ENCODE measurements around the gene RNF212.
"Not testable (repeated sequence)": the region's sequence is repeated elsewhere in the genome, so short reads cannot be mapped to it uniquely, and the experiment has no call there.

The RNF212 gene

GRCh38 chr4:1048773-1049590 lies 64.4 kb downstream of the RNF212 start:
- Mint-ChIP-seq H3K27ac (no peak overlapping the region), H3K4me1 (ENCODE audit: low read depth) (peaks cover 33% of the 10 kb centered on the region), H3K36me3 (ENCODE audit: low read depth) (no peaks in the 10 kb centered on the region), H3K9me3 (no peaks in the 10 kb centered on the region), H3K27me3 (peaks cover 61% of the 10 kb centered on the region), H3K4me3 (no peak overlapping the region)
- intact Hi-C loops (cut with micrococcal nuclease) = no loop called here

DNA sequence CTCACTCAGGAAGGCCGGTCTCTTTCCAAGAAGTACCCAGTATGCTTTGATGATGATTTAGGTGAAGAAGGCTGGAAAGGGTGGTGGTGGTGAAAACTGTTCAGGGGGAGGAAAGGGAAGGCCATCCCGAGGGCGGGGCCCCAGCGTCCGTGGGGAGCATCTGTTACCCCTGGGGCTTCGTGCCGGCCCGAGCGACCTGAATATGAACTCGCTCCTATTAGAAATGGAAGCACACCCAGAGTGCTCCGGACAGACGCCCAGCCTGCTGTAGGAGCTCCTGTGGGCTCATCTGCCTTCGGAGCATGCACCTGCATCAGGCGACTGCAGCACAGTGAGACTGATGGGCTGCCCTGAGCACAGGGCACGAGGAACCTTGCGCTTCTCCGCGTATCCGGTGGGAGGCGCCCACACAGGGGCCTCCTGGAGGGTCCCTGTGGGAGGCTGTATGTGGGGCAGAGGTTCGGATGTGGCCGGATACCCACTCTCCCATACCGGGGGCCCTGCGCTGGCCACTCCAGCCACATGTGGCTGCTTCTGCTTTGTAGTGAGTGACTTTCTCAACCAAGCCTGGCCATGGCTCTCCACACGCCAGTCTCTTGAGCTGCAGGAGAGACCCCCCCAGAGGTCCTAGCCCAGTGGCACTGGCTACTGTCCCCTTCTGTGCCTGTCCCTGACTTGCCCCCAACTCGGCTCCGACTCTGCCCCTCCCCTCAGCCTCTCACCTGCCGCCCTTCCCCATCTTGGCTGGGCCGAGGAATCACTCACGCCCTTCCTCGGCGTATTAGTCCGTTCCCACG lies 65.2 kb downstream of the RNF212 start:
- Mint-ChIP-seq H3K27ac (no peak overlapping the region), H3K36me3 (ENCODE audit: low read depth) (no peaks in the 10 kb centered on the region), H3K4me3 (no peak overlapping the region), H3K4me1 (ENCODE audit: low read depth) (peaks cover 41% of the 10 kb centered on the region), H3K27me3 (peaks cover 56% of the 10 kb centered on the region), H3K9me3 (no peaks in the 10 kb centered on the region)
- intact Hi-C loops (cut with micrococcal nuclease) = no loop called here

DNA sequence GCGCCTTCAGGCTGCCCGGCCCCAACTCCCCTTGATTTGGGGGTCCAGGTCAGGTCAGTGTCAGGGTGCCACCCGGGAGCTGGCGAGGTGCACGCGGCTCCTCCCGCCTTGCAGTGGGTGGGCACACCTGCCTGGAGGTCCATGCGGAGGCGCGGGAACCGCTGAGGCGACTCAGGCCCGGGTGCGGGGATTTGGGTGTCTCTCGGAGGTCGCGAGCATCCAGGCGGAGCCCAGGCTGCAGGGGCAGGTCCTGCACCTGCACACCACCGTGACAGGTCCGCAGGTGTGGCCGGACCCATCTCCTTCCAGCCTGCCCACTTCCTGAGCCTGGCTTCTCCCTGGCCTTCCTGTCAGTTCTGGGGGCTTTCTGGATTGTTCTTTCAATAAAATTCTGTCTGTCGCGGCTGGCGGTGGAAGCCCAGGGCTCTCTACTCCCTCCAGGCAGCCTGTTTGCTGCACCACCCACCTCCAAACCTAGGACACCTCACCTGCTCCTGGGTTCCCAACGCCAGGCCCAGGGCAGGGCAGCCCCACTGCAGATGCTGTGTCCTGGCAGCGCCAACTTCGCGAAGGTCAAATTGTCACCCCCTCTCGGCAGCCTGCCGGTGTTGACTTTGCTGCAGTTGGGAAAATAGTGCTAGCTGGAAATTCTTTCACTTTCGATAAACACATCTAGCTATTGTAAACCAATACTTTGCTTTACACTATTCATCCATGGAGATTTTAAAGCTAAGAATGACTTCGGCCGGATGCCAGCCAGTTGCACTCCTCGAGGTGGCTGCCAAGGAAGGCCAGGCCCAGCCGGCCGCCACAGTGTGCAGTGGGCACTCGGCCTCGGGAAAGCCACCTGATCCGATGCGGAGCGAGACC lies 66.0 kb downstream of the RNF212 start:
- intact Hi-C loops (cut with micrococcal nuclease) = no loop called here
- Mint-ChIP-seq H3K27ac (no peak overlapping the region), H3K36me3 (ENCODE audit: low read depth) (no peaks in the 10 kb centered on the region), H3K9me3 (no peaks in the 10 kb centered on the region), H3K27me3 (peaks cover 49% of the 10 kb centered on the region), H3K4me1 (ENCODE audit: low read depth) (peaks cover 44% of the 10 kb centered on the region), H3K4me3 (no peak overlapping the region)

DNA sequence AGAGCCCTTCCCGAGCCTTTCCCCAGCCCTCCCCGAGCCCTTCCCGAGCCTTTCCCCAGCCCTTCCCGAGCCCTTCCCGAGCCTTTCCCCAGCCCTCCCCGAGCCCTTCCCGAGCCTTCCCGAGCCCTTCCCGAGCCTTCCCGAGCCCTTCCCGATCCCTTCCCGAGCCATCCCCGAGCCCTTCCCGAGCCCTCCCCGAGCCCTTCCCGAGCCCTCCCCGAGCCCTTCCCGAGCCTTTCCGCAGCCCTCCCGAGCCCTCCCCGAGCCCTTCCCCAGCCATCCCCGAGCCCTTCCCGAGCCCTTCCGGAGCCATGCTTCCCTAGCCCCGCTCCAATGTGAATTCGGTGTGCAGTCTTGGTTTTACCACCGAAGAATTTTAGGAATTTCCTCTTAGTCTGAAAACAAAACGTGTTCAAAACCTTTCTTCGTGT lies 66.8 kb downstream of the RNF212 start:
- H3K27ac Mint-ChIP-seq; H3K9me3 Mint-ChIP-seq; H3K36me3 Mint-ChIP-seq (ENCODE audit: low read depth); intact Hi-C loops (cut with micrococcal nuclease); H3K4me3 Mint-ChIP-seq: not testable (repeated sequence)
- peaks cover 44% of the 10 kb centered on the region for H3K4me1 Mint-ChIP-seq (ENCODE audit: low read depth)
- peaks cover 48% of the 10 kb centered on the region for H3K27me3 Mint-ChIP-seq

DNA sequence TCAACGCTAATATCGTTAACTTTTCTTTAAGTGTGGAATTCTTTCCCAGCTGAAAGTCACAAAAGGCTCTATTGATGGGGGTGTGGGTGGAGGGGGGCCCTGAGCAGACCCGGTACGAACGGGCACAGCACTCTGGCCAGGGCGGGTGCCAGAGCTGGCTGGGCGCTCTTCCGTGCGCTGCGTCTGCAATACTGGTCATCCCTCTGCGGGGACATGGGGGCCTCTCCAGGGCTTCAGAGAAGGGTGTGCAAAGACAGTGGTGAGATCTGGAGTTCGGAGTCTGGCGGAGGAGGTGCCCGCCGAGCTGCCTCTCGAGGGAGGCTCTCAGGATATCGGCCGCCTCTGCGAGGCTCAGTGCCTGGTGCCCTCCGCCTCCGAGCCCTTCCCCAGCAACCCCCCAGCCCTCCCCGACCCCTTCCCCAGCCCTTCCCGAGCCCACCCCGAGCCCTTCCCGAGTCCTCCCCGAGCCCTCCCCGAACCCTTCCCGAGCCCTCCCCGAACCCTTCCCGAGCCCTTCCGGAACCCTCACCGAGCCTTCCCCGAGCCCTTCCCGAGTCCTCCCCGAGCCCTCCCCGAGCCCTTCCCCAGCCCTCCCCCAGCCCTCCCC lies 67.7 kb downstream of the RNF212 start:
- no peak overlapping the region for H3K27ac Mint-ChIP-seq
- no peaks in the 10 kb centered on the region for H3K9me3 Mint-ChIP-seq
- H3K4me3 Mint-ChIP-seq = no peak overlapping the region
- intact Hi-C loops (cut with micrococcal nuclease) = no loop called here
- H3K4me1 Mint-ChIP-seq (ENCODE audit: low read depth) = peaks cover 44% of the 10 kb centered on the region
- H3K36me3 Mint-ChIP-seq (ENCODE audit: low read depth) = no peaks in the 10 kb centered on the region
- H3K27me3 Mint-ChIP-seq = peaks cover 46% of the 10 kb centered on the region

DNA sequence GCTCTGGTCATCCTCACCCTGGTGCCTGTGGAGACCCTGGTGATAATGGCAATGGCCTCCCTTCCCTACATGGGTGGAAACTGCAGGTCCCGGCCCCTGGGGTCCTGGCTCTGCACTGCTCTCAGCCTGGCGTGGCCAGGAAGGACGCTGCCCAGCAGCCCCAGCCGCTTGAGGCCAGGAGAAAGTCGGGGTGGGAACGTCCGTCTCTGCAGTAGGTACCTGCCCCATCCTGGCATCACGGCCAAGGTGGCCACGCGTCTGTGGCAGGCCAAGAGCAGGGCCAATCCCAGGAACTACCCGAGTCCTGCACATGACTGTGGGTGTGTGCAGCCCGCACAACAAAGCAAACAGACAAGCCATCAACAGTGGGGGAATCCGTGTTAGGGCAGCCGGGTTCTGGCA lies 68.2 kb downstream of the RNF212 start:
- intact Hi-C loops (cut with micrococcal nuclease) = no loop called here
- H3K27me3 Mint-ChIP-seq = peaks cover 43% of the 10 kb centered on the region
- peaks cover 44% of the 10 kb centered on the region for H3K4me1 Mint-ChIP-seq (ENCODE audit: low read depth)
- no peaks in the 10 kb centered on the region for H3K36me3 Mint-ChIP-seq (ENCODE audit: low read depth)
- no peak overlapping the region for H3K27ac Mint-ChIP-seq
- H3K4me3 Mint-ChIP-seq = no peak overlapping the region
- H3K9me3 Mint-ChIP-seq = no peaks in the 10 kb centered on the region

DNA sequence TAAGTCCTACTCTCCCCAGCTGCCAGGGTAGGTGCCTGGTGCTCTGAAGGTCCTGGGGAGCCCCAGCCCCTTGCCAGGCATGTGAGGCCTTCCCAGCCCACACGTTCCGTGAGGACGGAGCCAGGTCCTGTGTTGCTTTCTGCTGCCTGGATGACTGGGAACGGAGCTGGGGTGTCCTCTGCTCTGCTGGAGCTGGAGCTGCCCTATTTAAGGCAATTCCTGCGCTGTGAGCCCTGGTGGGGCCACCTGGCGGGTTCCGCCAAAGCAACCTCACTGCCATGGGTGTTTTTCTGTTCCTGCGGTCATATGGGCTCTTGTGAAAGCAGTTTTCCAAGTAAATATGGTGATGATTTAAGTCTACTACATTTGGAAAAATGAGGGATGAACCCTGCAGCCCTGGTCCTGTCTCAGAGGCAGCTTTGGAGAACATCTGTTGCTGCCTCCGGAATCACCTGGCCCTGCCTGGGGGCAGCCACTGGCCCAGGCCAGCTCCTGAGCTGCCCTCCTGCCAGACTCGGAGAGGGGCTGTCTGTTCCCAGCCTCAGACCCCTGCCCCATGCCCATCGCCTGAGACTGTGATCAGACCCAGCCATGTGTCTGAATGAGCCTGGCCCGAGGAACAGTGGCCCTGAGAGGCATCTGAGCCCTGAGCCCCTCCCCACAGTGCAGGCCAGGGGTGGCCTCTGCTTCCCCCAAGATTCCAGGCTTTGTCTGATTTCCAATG lies 68.7 kb downstream of the RNF212 start:
- Mint-ChIP-seq H3K36me3 (ENCODE audit: low read depth) (no peaks in the 10 kb centered on the region), H3K27ac (no peak overlapping the region), H3K4me1 (ENCODE audit: low read depth) (peaks cover 44% of the 10 kb centered on the region), H3K4me3 (no peak overlapping the region), H3K27me3 (peaks cover 42% of the 10 kb centered on the region), H3K9me3 (no peaks in the 10 kb centered on the region)
- intact Hi-C loops (cut with micrococcal nuclease) = no loop called here

DNA sequence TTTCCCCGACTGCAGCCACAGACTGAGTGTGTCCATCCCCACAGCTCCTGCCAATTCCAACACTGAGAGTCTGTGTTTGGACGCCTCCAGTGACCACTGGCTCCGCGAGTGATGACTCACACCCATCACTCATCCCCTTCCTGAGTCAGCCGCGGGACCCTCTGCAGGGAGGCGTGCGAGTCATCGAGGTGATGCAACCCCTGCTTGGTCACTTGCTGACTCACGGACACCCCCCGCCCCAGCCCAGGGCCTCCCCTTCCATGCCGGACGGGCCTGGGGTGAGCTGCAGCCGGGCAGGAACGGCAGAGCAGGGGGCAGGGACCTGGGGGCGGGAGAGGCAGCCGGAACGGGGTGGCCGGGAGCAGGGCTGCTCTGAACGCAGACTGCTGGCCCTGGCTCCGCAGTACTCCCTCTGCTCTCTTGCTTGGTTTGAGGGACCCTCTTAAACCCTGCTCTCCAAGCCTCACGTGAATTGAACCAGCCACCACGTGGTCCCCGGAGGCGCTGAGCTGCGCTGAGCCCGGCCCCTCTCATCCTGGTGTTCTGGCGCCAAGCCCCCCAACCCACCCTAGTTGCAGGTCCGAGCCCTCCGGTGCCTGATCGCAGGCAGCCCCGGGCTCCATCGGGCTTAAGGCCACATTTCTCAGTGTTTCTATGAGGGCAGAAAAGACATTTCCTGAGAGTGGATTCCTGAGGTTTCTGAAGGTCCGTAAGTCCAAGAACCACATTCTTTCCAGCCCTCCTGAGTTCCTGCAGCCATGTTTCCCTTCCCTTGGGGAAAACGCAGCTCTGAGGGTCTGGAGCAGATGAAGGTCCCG lies 69.5 kb downstream of the RNF212 start:
- Mint-ChIP-seq H3K4me1 (ENCODE audit: low read depth) (peaks cover 37% of the 10 kb centered on the region), H3K27ac (no peak overlapping the region), H3K4me3 (no peak overlapping the region), H3K36me3 (ENCODE audit: low read depth) (no peaks in the 10 kb centered on the region), H3K27me3 (peaks cover 39% of the 10 kb centered on the region), H3K9me3 (no peaks in the 10 kb centered on the region)
- intact Hi-C loops (cut with micrococcal nuclease) = no loop called here

GRCh38 chr4:1043162-1043561 lies 70.2 kb downstream of the RNF212 start:
- no peaks in the 10 kb centered on the region for H3K9me3 Mint-ChIP-seq
- peaks cover 30% of the 10 kb centered on the region for H3K4me1 Mint-ChIP-seq (ENCODE audit: low read depth)
- H3K27ac Mint-ChIP-seq = no peak overlapping the region
- H3K4me3 Mint-ChIP-seq = no peak overlapping the region
- H3K27me3 Mint-ChIP-seq = peaks cover 39% of the 10 kb centered on the region
- H3K36me3 Mint-ChIP-seq (ENCODE audit: low read depth) = no peaks in the 10 kb centered on the region
- intact Hi-C loops (cut with micrococcal nuclease) = no loop called here

DNA sequence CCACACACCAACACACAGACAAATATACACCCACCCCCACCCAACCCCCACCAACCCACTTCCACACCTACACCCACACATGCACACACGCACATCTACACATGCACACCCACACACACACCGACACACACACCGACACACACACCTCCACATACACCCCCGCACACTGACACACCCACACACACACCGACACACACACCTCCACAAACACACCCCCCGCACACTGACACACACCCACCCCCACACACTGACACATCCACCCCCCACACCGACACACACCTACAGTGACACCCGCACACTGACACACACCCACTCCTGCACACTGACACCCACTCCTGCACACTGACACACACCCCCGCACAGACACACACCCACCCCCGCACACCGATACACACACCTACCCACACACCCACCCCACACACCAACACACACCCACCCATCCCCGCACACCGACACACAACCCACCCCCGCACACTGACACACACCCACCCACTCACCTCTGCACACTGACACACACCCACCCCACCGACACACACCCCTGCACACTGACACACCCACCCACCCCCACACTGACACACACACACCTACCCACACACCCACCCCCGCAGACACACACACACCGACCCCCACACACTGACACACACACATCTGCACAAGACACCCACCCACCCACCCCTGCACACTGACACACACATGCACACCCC lies 70.9 kb downstream of the RNF212 start:
- Mint-ChIP-seq H3K4me3 (no peak overlapping the region), H3K36me3 (ENCODE audit: low read depth) (no peaks in the 10 kb centered on the region), H3K4me1 (ENCODE audit: low read depth) (peaks cover 23% of the 10 kb centered on the region), H3K27ac (no peak overlapping the region), H3K9me3 (no peaks in the 10 kb centered on the region), H3K27me3 (peaks cover 35% of the 10 kb centered on the region)
- intact Hi-C loops (cut with micrococcal nuclease) = no loop called here

- no peak overlapping the region for H3K4me3 Mint-ChIP-seq
- H3K27ac Mint-ChIP-seq = no peak overlapping the region
These were observed 71.4 kb downstream of the RNF212 start for GRCh38 chr4:1041936-1042330.

More at GRCh38 chr4:1041936-1042330, 71.4 kb downstream of the RNF212 start:
- H3K4me1 Mint-ChIP-seq (ENCODE audit: low read depth) = peaks cover 22% of the 10 kb centered on the region
- H3K27me3 Mint-ChIP-seq = peaks cover 29% of the 10 kb centered on the region
- intact Hi-C loops (cut with micrococcal nuclease) = no loop called here
- H3K36me3 Mint-ChIP-seq (ENCODE audit: low read depth) = no peaks in the 10 kb centered on the region
- H3K9me3 Mint-ChIP-seq = no peaks in the 10 kb centered on the region

Measured in dendritic cell treated with granulocyte-macrophage colony-stimulating factor and Interleukin-4, amounts not matched to agents 40 ng/mL and 50 ng/mL, for 4 days (primary cell).